GM12872 (cell line): ENCODE data around the gene PPP1R14B.

Experiments
- CTCF ChIP-seq: IDR thresholded peaks from 3 replicates; pipeline ENCODE4 v1.5.1; 2011; ENCODE audit warnings: low read depth, mild to moderate bottlenecking, low read length, moderate library complexity; ENCODE audit not compliant: insufficient read depth

The PPP1R14B gene

GRCh38 chr11:64206457-64207255 is 40.1 kb downstream of the PPP1R14B start, which contains the start of gene FERMT3:
Gene FERMT3 (plus strand): TSS chr11:64206721. CDS start chr11:64207365, 644 bp downstream.
- TF ChIP-seq CTCF, result no peak

- peak; percentile 78 for TF ChIP-seq CTCF
Observed at GRCh38 chr11:64204464-64204989, 42.2 kb downstream of the PPP1R14B start.

GRCh38 chr11:64204080-64204440 is 42.7 kb downstream of the PPP1R14B start:
- no peak for TF ChIP-seq CTCF

GRCh38 chr11:64203421-64204079 is 43.2 kb downstream of the PPP1R14B start:
- no peak for TF ChIP-seq CTCF

GRCh38 chr11:64202992-64203391 is 43.8 kb downstream of the PPP1R14B start:
- TF ChIP-seq CTCF, result no peak

GRCh38 chr11:64201543-64201942 is 45.2 kb downstream of the PPP1R14B start:
- no peak for TF ChIP-seq CTCF

- no peak for TF ChIP-seq CTCF
Observed at GRCh38 chr11:64198511-64198910, 48.2 kb downstream of the PPP1R14B start.
